IPS DF 6.9 (cell line): ENCODE measurements around the gene HMCN2.
A peak's percentile ranks its signal among the peaks of the same experiment; 100 is the strongest.

Source experiments
- DNase-seq: peaks from one replicate; pipeline ENCODE4 v3.0.0-alpha.2; 2013; ENCODE audit warnings: low read depth, low spot score
- H3K27ac ChIP-seq: one replicate; pipeline ENCODE4 v1.5.1; 2013; ENCODE audit warnings: low read length, control low read depth
- H3K27me3 ChIP-seq: 2 replicates; pipeline ENCODE4 v1.6.1; 2013; ENCODE audit warnings: mild to moderate bottlenecking, low read length; ENCODE audit not compliant: control insufficient read depth, insufficient read depth
- H3K36me3 ChIP-seq: 2 replicates; pipeline ENCODE4 v1.6.1; 2013; ENCODE audit warnings: low read length; ENCODE audit not compliant: control insufficient read depth, insufficient read depth
- H3K4me1 ChIP-seq: 2 replicates; pipeline ENCODE4 v1.6.1; 2013; ENCODE audit warnings: low read length; ENCODE audit not compliant: control insufficient read depth, insufficient read depth
- H3K4me3 ChIP-seq: 2 replicates; pipeline ENCODE4 v1.5.1; 2013; ENCODE audit warnings: mild to moderate bottlenecking, low read length
- H3K9me3 ChIP-seq: 2 replicates; pipeline ENCODE4 v1.6.1; 2013; ENCODE audit warnings: low read length, inconsistent platforms; ENCODE audit not compliant: control insufficient read depth, insufficient read depth
- WGBS: extraction: QIAGEN DNeasy Blood & Tissue Kit; methylation state at CpG from one replicate; pipeline ENCODE4 v1.1.7; 2013; ENCODE audit warnings: mixed read lengths, missing lambda C conversion rate; ENCODE audit not compliant: insufficient read length, insufficient coverage; 5-methylcytosine and 5-hydroxymethylcytosine counted together

The HMCN2 gene

DNA sequence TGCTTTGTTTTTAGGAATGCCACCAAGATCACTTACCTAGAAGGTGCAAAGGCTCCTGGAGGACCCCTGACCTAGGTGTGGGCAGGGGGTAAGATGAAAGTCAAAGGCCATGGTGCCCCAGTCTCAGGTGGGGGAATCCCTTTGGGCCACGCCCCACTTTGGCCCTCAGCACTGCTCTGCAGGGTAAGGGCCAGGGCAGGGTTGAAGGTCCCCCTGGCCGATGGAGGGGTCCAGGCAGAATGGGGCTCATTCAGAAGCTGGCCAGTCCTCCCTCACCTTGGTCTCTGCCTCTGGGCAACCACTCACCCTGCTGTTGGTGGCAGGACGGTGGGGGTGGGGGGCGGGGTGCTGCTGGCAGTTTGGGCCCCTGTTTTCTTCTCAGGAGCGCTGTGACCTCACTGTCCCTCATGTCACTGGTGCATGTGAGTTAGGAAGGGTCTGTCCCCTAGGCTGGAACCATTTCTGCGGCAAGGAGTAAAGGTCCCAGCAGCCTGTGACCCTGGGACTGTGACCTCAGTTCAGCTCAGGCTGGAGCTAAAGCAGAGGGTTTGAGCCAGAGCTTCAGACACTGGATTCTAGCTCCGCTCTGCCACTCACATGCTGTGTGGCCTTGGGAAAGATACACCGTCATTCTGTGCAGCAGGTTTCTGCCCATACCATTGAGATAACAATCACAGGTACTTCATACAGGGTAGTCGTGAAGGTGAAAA, 177.3 kb downstream of the HMCN2 start:
- H3K36me3 ChIP-seq = no peaks in the 10 kb centered on the region
- no CpG with 5 or more reads among the region's 9 CpGs for WGBS

DNA sequence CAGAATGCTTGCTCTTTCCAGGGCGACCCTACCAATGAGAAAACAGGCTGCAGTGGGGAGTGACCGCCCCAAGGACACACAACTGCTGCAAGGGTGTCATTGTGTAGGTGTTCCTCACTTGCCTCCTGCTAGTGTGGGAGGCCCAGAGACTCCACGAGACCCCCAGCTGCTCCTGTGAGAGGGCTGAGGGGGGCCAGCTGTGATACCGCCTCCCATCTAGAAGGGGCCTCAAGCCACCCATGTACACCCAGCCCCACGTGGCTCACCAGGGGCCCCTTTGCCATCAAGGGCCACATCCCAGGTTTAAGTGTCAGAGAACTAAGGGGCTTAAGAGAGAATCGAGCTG, 177.9 kb downstream of the HMCN2 start:
- Histone ChIP-seq H3K9me3 (no peaks in the 10 kb centered on the region), H3K4me1 (peaks cover 18% of the 10 kb centered on the region), H3K36me3 (no peaks in the 10 kb centered on the region), H3K27ac (no peak overlapping the region), H3K4me3 (no peak overlapping the region), H3K27me3 (peaks cover 2% of the 10 kb centered on the region; the same call in 1 of the 2 replicates)
- no peak for DNase-seq
- no CpG with 5 or more reads among the region's 6 CpGs for WGBS

More for the DNA sequence above, 177.3 kb downstream of the HMCN2 start:
- no peak for DNase-seq
- H3K4me3 ChIP-seq = no peak overlapping the region
- no peak overlapping the region for H3K27ac ChIP-seq
- no peaks in the 10 kb centered on the region for H3K9me3 ChIP-seq
- H3K4me1 ChIP-seq = peaks cover 16% of the 10 kb centered on the region
- H3K27me3 ChIP-seq = peaks cover 2% of the 10 kb centered on the region; the same call in 1 of the 2 replicates

DNA sequence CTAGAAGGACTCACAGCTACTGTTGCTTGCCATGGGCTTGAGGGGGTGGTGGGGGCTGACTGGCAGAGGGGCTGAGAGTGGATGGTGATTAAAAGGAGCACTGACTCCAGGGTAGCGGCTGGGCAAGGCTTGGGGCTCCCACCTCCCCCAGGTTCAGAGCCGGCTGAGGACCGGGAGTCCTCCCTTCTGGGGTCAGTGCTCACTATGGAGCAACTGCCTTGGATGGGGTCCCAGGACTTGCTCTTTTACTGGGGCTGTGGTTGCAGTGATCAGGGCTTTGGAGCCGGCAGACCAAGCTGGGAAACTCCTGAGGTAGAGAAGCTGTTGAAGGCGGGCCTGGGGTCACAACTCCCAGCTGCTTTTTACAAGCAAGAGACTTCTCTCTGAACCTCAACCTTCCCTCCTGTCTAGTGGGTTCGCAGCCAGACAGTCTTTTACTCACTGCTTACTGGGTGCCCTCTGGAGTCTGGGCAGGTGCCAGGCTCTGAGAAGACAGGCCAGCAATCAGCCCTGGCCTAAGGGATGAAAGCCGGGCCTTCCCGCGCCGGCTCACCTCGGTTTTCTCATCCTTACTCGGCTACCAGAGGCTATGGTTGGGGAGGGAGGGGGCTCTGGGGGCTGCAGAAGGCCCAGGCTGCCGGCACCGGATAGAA, 178.4 kb downstream of the HMCN2 start:
- H3K4me3 ChIP-seq = no peak overlapping the region; the same call in 1 of the 2 replicates
- H3K27me3 ChIP-seq = peaks cover 2% of the 10 kb centered on the region; the same call in 1 of the 2 replicates
- no CpG with 5 or more reads among the region's 14 CpGs for WGBS
- no peaks in the 10 kb centered on the region for H3K36me3 ChIP-seq
- DNase-seq = no peak
- no peaks in the 10 kb centered on the region for H3K9me3 ChIP-seq
- H3K4me1 ChIP-seq = peaks cover 18% of the 10 kb centered on the region
- no peak overlapping the region for H3K27ac ChIP-seq

- no peak for DNase-seq
- Histone ChIP-seq H3K36me3 (no peaks in the 10 kb centered on the region), H3K27ac (no peak within 1 kb of the TSS), H3K27me3 (peaks cover 2% of the 10 kb centered on the region; the same call in 1 of the 2 replicates), H3K4me1 (peaks cover 18% of the 10 kb centered on the region), H3K4me3 (peak within 1 kb of the TSS; percentile 61; the same call in 1 of the 2 replicates), H3K9me3 (no peaks in the 10 kb centered on the region)
- WGBS = no CpG with 5 or more reads among the region's 66 CpGs
Measured at GRCh38 chr9:130444565-130445221, 179.1 kb downstream of the HMCN2 start, which contains the start of gene ASS1. Gene ASS1, plus strand, starts transcription at chr9:130444961. Its CDS starts 7,268 bp downstream, at chr9:130452229.

DNA sequence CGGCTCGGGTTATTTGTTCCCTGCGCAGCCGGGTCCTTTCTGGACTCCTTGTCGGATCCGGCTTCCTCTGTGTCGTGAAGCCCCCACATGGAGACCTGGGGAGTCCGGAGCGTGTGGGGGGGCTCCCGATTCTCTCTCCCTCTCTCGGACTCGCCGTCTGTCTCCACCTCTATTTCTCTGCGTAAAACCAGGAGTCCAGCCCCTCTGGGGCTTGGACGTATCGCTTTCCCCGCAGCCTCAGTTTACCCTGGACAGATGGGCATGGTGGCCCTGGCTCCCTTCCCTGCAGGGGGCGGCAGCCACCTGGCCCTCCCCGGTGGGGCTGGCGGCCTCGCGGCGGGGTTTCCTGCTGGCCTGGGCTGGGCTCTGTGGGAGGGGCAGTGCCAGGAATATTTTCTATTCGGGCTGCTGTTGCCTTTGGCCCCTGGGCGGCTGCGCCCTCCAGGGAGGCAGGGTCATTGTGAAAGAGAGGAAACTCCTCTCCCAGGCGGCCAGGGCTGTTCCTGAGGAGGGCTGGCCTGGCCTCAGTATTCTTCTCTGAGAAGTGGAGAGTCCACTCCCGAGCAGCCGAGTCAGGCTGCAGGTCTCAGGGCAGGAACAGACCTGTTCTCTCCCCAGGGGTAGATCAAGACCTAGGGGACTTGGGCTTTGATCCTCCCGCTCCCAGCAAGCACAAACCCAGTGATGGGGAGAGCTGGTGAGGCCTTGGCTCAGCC, 179.9 kb downstream of the HMCN2 start:
- DNase-seq = no peak
- peaks cover 2% of the 10 kb centered on the region; the same call in 1 of the 2 replicates for H3K27me3 ChIP-seq
- H3K4me1 ChIP-seq = peaks cover 20% of the 10 kb centered on the region
- WGBS = no CpG with 5 or more reads among the region's 30 CpGs
- no peak overlapping the region for H3K27ac ChIP-seq
- no peaks in the 10 kb centered on the region for H3K36me3 ChIP-seq
- H3K9me3 ChIP-seq = no peaks in the 10 kb centered on the region
- peak overlapping the region; percentile 61; the same call in 1 of the 2 replicates for H3K4me3 ChIP-seq

DNA sequence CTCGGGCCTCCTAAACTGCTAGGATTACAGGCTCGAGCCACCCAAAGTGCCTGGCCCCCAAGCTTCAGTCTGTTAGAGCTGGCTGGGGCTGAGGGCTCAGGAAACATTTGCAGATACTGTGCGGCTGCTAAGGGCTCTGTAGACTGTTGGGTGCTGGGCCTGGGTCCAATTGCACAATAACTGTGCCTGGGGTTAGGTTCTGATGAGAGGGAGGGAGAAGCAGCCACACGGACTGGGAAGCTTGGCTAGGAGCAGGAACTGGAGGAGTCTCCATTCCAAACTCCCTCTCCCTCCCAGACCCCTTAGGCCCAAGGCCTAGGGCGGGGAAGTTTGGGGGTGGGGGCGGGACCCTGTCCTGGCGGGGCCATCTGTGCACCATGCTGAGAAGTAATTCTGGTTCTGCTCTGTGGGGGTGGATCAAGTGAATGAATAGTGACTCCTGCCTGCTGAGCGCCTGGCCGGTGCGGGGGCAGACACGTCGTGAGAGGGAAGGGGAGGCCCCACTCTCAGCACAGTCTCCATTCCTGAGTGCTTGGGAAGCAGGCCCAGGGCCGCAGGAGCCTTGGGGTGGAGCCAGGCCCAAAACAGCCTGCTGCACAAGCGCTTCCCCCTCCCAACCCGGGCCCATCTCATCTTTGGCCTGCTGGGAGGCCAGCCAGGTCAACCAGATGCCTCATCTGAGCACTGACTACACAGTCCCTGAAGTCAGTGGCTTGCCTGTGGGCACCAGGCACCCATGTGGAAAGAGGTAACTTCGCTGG, 180.7 kb downstream of the HMCN2 start:
- no peaks in the 10 kb centered on the region for H3K36me3 ChIP-seq
- no peak overlapping the region for H3K27ac ChIP-seq
- no CpG with 5 or more reads among the region's 16 CpGs for WGBS
- no peaks in the 10 kb centered on the region for H3K9me3 ChIP-seq
- no peak for DNase-seq
- peaks cover 23% of the 10 kb centered on the region for H3K4me1 ChIP-seq
- H3K4me3 ChIP-seq = no peak overlapping the region; the same call in 1 of the 2 replicates
- peaks cover 2% of the 10 kb centered on the region; the same call in 1 of the 2 replicates for H3K27me3 ChIP-seq

DNA sequence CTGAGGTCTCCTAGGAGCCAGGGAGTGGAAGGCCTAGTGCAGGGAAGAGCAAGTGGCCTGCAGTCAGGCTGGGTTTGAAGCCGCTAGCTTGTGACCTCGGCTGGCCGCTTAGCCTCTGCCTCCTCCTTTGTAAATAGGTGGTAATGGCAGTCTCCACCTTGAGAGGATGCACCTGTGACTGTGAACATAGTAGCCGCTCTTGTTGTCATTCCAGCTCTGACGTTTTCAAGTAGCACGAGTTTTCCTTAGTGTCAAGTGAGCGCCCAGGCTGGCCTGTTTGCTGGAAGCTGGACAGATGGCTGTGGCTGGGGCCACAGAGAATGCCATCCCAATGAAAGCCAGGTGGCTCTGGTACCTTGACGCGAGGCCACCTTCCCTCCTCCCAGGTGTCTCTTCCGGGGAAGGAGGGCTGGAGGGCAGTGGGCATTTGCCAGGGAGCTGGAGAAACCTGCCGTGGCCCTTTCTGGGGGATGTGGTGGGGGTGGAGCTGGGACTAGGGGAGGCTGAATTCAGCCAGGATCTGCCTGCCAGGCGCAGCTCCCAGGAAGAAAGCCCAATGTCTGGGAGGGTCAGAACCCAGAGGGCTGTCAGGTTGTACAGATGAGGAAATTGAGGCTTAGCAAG, 181.7 kb downstream of the HMCN2 start:
- Histone ChIP-seq H3K9me3 (no peaks in the 10 kb centered on the region), H3K27me3 (peaks cover 2% of the 10 kb centered on the region; the same call in 1 of the 2 replicates), H3K4me1 (peaks cover 25% of the 10 kb centered on the region), H3K27ac (no peak overlapping the region), H3K4me3 (no peak overlapping the region), H3K36me3 (no peaks in the 10 kb centered on the region)
- no peak for DNase-seq
- WGBS = no CpG with 5 or more reads among the region's 12 CpGs

DNA sequence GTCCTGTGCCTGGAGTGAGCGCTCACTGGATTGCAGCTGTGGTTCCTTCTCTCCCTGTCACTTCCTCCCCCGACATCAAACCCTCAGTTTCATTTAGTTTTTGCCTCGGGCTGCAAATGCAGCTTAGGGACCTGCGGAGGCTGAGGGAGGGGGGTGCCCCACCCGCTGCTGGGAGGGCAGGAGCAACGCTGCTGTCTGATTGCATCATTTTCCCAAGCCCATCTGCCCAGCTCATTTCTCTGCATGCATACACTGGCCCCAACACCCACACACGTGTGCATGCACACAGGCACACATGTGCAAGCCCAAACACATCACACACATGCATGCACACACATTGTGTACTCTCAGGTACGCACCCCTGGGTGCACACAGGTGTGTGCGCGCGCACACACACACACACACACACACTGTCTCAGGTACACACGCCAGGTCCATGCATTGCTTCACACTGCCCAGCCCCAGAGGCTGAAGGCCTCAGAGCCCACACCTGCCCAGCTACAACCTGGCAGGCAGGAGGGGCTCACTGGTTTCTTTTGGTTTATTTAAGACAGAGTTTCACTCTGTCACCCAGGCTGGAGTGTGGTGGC, 182.6 kb downstream of the HMCN2 start:
- Histone ChIP-seq H3K27ac (no peak overlapping the region), H3K4me3 (no peak overlapping the region), H3K4me1 (peaks cover 25% of the 10 kb centered on the region)

More for the DNA sequence above, 182.6 kb downstream of the HMCN2 start:
- no peak for DNase-seq
- Histone ChIP-seq H3K36me3 (no peaks in the 10 kb centered on the region), H3K9me3 (no peaks in the 10 kb centered on the region), H3K27me3 (peaks cover 2% of the 10 kb centered on the region; the same call in 1 of the 2 replicates)
- WGBS = no CpG with 5 or more reads among the region's 12 CpGs
